Jurkat, Clone E6-1 (cell line): ENCODE data around the gene ANKLE2.
"Not testable (repeated sequence)": the region's sequence is repeated elsewhere in the genome, so short reads cannot be mapped to it uniquely, and the experiment has no call there.

Experiments used
- DNase-seq: peaks from one replicate; pipeline ENCODE4 v3.0.0-alpha.2; 2011; ENCODE audit warnings: low read depth, low spot score
- H3K4me3 ChIP-seq: 2 replicates; pipeline ENCODE4 v1.5.1; 2011; ENCODE audit warnings: mild to moderate bottlenecking, low read length, control low read depth, moderate library complexity

Gene ANKLE2

DNA sequence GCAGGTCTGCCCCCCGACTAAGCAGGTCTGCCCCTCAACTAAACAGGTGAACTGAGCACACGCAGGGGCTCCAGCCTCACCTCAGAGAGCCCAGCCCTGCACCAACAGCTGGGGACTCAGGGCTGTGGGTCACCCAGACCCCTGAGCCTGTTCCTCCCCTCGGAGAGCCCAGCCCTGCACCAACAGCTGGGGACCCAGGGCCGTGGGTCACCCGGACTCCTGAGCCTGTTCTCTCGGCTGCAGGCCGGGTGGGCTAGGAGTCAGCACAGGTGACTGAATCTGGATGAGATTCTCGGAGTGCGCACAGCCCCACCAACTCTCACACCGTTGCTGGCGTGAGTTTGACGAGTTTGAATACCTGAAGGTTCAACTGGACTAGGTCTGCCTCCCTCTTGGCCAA is 20.3 kb upstream of the ANKLE2 start:
- DNase-seq, result no peak
- H3K4me3 ChIP-seq, result no peak overlapping the region

DNA sequence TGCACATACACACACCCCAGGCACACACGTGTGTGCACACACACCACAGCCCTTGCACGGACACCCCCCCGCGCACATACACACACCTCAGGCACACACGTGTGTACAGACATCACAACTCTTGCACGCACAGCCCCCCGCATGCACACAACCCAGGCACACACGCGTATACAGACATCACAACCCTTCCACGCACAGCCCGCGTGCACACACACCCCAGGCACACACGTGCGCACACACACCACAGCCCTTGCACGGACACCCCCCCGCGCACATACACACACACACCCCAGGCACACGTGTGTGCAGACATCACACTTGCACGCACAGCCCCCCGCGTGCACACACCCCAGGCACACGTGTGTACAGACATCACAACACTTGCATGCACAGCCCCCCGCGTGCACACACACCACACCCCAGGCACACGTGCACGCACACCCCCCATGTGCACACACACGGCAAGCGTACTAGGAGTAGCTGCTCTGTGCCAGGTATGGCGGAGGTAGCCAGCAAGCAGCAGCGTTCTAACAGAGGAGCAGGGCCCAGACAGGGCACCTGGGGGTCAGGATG is 18.2 kb upstream of the ANKLE2 start:
- no peak for DNase-seq

DNA sequence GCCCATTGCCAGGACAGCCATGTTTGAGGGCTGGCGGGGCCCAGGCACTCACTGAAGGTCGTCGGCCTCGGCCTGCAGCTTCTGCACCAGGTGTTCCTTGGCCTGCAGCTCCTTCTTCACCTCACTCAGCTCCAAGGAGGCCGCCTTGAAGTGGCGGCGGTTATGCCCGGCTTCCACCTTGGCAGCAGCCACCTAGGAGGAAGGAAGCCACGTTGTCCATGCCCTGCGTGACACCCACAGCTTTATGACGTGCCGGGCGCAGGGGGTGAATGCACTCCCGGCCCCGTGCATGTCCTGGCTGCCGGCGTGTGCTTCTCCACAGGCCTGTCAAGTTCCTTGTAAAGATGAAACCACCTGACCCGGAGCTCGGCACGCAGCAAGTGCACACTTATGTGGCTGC is 16.0 kb upstream of the ANKLE2 start:
- DNase-seq, result no peak
- no peak overlapping the region for H3K4me3 ChIP-seq

More for the DNA sequence above, 18.2 kb upstream of the ANKLE2 start:
- no peak overlapping the region for H3K4me3 ChIP-seq

DNA sequence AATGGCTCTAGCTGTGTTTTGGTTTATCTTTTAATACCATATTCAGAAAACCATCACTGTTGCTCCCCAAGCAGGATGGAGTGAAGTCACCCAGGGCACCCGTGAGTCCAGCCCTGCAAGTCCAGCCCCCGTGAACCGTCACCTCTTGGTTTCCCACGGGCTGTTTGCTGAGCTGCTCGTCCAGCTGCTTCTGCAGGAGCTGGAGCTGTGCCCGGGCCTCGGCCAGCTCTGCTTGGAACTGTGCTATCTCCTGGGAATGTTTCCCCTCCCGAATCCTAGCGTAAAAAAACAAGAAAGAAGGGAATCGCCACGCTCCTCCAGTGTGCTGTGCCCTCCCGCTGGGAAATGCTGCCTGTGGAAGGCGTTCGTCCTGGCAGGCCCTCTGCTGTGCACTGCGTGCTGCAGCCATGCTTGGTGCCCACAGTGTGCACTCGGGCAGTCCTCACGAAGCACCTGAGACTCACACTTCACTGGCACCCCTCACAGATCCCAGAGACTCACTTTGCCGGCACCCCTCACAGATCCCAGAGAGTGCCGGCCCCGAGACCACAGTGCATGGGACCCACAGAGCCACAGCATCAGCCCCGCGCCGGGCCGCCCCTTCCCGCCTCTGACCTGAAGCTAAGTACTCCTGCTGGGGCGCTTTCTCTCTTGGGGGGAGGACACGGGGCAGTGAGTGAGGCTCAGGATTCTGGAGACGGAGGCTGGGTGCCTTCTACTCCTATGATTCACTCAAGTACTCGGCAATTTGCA is 15.4 kb upstream of the ANKLE2 start:
- no peak overlapping the region for H3K4me3 ChIP-seq
- no peak for DNase-seq

DNA sequence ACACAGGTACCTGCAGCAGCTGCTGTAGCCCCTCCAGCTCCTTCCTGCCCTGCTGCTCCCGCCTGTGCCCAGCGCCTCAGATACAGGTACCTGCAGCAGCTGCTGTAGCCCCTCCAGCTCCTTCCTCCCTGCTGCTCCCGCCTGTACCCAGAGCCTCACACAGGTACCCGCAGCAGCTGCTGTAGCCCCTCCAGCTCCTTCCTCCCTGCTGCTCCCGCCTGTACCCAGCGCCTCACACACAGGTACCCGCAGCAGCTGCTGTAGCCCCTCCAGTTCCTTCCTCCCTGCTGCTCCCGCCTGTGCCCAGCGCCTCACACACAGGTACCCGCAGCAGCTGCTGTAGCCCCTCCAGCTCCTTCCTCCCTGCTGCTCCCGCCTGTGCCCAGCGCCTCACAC is 14.6 kb upstream of the ANKLE2 start:
- not testable (repeated sequence) for DNase-seq, H3K4me3 ChIP-seq

DNA sequence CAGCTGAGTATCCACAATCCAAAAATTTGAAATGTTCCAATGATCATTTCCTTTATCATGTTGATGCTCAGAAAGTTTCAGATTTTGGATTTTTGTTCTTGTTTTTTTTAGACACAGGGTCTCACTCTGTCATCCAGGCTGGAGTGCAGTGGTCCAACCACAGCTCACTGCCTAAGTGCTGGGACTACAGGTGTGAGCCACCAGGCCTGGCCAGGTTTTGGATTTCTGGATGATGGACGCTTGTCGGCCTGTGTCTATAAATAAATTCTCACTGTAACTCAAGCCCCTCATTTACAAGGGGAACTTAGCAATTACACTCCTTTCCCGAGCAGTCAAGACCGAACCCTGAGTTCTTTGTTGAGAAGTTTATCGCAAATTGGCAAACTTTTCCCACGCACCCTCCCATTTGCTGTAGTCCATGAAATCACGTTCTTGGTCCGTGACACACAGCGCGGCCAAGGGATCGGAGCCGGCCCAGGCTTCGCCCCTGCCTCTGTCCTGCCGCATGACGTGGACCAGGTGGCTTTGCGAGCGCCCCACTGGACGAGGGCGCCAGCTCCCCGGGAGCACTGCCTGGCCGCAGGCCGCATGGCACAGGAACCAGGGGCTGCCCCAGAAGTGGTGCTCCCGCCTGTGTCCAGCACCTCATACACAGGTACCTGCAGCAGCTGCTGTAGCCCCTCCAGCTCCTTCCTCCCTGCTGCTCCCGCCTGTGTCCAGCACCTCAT is 14.0 kb upstream of the ANKLE2 start:
- no peak for DNase-seq
- no peak overlapping the region for H3K4me3 ChIP-seq

DNA sequence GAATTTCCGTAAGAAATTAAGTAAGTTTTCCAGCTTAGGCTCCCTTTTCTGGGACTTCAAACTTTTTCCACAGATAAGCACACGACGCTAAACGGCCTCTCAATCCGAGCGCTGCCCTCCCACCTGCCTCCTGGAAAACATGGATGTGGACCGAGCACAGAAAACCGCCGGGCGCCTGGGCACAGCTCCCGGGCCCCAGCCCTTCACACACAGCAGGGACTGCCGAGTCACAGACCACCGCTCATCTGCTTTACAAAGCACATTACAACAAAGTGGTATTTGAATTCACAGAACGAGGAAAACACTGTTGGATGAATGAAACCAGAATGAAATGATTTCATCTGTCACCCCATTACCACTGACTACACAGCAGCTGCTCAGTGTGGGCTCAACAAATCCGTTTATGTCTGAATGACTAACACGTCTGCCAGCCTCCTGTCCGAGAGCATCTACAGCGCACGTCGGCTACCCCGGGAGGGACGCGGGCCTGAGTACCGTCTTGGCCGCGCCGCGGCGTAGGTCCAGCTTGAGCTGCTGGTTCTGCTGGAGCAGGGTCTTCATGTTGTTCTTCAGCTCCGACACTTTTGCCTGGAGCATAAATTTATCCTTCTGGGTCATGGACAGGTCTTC is 13.1 kb upstream of the ANKLE2 start:
- DNase-seq, result no peak
- no peak overlapping the region for H3K4me3 ChIP-seq

DNA sequence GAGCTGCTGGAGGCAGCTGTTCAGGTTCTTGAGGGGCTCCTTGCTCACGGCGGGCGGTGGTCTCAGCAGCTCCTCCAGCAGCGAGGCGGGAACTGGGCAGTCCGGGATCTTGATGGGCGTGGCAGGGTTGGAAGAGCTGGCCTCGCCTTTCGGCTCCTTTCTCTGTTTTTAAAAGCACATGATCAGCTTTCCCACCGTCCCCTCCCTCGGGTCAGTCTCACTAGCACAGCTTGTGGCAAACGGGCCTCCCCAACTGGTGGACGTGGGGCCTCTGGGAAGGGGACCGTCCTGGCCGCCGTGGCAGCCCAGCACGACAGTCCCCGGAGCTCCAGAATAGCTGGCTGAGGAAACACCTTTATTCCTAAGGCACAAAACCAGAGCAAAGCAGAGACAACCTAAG is 12.5 kb upstream of the ANKLE2 start:
- DNase-seq, result no peak
- H3K4me3 ChIP-seq, result no peak overlapping the region

DNA sequence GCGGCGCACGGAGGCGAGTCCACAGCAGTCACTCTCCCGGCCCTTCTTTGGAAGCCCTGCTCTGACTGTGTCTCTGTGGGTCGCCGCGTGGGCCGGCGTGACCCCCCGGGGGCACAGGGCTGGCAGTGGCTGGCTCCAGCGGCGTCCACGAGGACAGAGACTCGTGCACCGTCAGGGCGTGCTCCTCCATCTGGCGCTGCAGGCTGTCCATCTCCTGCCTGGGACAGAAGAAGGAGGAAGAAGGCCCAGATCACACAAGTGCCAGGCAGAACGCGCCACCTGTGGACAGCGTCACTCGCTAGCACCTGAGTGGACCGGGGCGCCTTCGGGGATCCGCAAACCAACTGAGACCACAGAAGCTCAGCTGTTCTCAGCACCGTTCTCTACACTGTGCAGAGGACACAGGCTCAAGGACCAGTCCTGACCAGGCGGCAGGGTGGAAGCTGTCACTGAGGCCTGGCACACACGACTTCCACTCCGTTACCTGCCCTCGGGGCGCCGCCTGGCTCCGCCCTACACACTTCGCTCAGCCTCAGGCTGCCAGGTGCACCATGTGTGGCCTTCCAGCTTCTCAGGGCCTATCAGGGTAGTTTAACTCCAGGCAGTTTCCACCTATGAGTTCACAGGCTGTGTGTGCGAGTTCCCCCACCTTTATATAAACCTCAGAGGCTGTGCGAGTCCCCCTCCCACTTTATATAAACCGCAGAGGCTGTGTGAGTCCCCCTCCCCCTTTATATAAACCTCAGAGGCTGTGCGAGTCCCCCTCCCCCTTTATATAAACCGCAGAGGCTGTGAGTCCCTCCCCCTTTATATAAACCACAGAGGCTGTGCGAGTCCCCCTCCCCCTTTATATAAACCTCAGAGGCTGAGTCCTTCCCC is 11.7 kb upstream of the ANKLE2 start:
- no peak overlapping the region for H3K4me3 ChIP-seq
- DNase-seq, result peak; percentile 62

DNA sequence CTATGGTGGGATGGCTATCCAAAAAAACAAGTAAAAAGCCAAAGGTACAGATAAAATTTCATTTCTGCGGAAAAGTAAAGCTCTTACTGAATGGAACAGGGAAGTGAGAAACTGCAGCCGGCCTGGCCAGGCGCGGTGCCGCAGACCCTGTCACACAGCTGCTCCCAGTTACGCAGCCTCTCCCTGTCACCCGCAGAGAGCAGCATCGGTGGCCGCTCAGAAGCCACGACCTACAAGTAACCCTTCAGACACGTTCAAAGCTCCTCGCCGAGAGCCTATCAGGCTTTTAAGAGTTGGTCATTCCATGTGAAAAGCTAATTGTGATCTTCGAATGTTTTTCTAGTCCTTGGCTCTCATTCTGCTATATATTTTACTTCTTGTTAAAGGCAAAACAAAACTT is 11.0 kb upstream of the ANKLE2 start:
- H3K4me3 ChIP-seq, result no peak overlapping the region
- DNase-seq, result no peak

DNA sequence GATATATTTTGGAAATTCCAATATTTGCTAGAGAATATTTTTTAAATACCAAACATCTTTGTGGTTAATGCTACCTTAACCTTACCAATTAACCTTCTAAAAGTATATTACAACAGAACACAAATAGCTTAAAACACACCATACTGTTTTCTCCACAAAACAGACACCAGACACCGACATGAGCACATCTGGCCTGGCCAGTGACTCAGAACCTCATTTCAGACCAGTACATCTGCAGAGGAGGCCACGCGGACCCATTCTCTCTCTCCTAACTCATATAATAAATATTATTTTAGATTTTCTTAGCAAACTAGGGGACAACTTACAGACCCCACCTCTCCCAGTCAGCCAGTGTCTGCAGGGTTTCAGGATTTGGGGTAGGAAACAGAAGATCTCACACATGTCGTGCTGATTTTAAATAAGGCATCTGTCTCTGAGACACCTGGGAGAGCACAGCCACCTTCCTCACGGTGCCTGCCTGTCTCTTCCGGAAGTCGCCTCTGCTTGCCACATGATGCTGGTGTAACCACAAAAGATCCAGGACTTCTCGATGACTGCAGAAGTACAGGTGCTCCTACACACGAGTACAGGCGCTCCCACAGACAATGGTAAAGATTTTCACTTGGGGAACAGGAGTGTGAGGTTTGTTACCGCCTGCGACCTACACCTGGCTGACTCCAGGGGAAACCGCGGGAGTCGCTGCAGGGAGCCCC is 9.7 kb upstream of the ANKLE2 start:
- H3K4me3 ChIP-seq, result no peak overlapping the region
- DNase-seq, result peak; percentile 87

DNA sequence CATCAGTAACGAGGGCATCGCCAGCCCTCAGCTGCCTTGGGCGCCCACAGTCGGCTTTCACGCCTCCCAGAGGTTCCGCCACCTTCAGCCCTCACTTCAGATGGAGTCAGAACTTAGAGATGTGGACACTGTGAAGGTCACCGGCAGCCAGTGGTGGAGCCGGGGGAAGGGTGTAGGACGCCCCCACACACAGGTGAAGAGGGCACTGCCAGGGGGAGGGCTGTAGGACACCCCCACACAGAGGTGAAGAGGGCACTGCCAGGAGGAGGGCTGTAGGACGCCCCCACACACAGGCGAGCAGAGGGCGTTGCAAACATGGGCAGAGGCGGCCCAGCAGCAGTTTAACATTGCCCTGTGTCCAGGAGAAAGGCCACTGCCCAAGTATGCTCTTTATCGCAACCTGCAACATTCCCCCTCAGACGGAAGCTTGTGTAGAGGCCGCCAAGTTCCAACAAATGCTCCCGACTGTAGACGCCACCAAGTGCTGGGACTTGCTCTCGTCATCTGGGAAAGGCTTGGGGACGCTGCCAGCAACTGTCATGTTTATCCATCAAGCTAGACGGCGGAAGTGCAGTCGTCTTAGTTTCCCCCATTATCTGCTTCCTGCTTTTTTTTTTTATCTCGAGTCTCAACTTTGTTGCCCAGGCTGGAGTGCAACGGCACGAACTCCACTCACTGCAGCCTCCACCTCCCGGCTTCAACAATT is 4.9 kb upstream of the ANKLE2 start:
- no peak overlapping the region for H3K4me3 ChIP-seq
- no peak for DNase-seq

DNA sequence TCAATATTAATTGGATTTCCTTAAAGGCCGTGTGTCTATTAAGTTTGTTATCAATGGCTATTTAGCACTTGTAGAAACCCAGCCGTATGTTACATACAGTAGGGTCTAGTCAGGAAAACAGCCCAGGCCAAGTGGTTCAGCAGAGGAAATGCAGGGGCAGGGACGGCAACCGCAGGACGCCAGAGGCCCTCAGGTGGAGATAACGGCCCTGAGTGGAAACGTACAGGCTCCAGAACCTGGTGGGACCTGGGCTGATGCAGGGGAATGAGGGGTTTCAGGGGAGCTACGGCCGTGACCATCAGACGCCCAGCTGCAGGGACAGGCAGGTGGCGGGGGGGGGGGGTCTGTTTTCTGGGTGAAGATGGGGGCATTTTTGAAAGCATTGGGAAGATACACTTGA is 3.7 kb upstream of the ANKLE2 start:
- H3K4me3 ChIP-seq, result no peak overlapping the region
- DNase-seq, result no peak

DNA sequence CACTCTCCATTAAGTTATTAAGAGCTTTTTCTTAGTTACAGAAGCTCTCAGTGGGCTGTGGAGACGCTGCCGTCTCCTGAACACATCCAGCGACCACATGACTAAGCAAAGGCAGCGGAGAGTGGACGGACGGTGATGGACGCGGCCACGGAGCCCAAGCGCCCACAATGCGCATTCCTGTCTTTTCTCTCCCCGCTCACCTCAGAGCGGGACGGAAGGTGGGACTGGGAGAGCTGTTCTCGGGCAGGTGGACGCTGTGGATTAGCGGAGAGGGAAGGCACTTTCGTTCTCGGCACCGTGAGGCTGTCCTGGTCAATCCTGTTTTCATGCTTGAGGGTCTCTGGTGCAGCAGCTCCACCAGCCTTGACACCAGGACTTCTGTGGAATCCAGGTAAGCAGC is 2.6 kb upstream of the ANKLE2 start:
- H3K4me3 ChIP-seq, result no peak overlapping the region
- DNase-seq, result no peak

DNA sequence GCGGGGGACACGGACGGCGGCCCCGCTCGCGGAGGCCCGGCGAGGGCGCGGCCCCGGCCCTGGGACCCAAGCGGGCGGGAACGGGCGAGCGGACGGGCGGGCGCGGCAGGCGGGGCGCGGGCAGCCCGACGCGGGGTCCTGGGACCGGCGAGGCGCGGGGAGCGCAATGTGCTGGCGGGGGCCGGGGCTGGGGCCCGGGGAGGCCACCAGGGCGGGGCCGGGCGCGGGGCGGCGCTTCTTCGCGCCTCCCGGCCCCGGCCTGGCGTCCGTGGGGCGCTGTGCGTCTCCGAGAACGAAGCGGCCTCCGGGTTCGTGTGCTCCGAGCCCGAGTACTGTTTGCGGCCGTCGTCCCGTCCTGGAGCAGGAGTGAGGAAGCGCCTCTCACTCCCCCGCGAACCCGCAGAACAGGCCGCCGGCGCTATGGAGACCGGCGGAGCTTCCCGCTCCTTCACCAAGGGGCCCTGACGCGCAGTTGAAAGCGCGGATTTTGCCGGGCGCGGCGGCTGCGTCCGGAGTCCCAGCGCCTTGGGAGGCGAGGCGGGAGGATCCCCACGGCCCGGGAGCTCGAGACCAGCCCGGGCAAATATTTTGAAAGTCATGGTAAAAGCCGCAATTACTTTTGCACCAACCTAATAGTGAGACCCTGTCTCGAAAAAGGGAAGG is 420 bp upstream of the ANKLE2 start:
- H3K4me3 ChIP-seq, result peak overlapping the region; percentile 67

DNA sequence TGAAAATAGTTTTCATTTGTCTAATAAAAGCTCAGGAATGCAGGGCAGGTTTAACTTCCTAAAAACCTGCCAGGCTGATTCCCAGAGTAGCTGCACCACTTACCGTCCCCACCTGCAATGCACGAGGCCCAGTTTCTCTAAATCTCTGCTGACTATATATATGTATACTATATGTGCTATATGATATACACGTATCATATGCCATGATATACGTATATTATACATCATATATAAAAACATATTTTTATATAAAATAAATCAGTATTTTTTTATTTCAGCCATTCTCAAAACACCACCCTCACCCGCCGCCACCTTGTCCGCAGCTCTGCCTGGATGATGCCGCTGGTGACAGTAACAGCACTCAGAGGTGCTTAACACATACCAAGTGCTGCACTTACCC is 2.3 kb downstream of the ANKLE2 start:
- DNase-seq, result no peak
- no peak overlapping the region for H3K4me3 ChIP-seq

More for the DNA sequence above, 420 bp upstream of the ANKLE2 start:
- peak; percentile 65 for DNase-seq

DNA sequence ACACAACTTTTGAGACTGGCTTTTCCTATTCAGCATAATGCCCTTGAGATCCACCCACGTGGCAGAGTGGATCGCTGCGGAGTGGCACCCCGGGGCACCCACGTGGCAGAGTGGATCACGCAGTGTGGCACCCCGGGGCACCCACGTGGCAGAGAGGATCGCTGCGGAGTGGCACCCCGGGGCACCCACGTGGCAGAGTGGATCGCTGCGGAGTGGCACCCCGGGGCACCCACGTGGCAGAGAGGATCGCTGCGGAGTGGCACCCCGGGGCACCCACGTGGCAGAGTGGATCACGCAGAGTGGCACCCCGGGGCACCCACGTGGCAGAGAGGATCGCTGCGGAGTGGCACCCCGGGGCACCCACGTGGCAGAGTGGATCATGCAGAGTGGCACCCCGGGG is 2.8 kb downstream of the ANKLE2 start:
- H3K4me3 ChIP-seq, DNase-seq: not testable (repeated sequence)
